HG02623 (cell line): Measurements from ENCODE around the gene SLC9A9.
"Not testable (repeated sequence)": the region's sequence is repeated elsewhere in the genome, so short reads cannot be mapped to it uniquely, and the experiment has no call there.

ENCODE experiments used
- ATAC-seq: cut with Tn5 transposase; IDR thresholded peaks from one replicate; pipeline ENCODE4 v1.9.1; 2021; ENCODE audit warnings: moderate library complexity; ENCODE audit not compliant: unreplicated experiment

The SLC9A9 gene

DNA sequence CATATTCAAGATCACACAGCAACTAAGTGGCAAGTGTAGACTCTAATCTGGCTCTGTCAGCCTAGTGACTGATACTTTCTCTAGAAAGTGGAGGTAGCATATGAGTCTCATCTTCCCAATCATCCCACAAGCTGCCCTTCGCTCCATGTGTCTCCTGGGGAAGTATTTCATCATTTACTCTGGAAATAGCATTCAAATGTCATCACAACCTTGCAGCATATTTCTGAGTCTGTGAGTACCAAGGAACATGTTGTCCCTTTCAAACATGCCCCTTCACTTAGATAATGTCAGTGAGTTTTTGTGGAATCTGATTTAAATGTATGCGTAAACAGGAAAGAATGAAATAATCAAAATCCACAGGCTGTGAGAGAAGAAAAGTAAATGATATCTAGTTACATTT, 322.9 kb downstream of the SLC9A9 start:
- no peak for ATAC-seq

DNA sequence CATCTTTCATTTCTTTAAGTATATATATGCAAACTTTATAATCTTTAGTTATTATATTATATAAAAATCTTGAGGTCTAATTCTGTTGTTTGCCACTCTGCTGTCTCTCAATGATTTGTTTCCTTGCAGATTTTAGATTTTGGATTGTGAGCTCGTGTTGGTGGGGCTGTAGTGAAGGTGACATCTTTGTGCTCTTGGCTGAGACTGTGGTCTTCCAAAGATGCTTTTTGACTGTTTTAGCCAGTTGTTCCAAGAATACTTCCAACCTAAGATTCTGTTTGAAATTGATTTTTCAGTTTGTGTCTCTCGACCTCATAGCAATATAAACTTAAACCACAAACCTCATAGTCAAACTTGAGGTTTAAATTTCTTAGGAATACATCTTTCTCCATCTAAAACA, 326.5 kb downstream of the SLC9A9 start:
- ATAC-seq = no peak

DNA sequence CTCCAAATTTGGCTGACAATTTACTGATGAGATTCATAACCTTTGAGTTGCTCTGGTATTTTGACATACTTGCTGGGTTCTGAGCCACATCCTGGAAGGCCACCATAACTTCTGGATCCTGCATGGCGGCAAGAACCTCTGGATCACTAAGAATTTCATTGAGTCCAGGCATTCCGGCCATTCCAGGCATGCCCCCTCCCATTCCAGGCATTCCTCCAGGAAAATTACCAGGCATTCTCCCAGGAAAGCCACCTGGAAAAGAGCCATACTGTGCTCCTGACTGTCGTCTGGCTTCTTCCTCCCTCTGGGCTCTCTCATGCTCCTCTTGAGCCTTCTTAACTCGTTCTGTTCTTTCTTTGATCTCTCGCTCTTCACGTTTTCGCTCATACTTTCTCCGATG, 331.1 kb downstream of the SLC9A9 start:
- not testable (repeated sequence) for ATAC-seq

DNA sequence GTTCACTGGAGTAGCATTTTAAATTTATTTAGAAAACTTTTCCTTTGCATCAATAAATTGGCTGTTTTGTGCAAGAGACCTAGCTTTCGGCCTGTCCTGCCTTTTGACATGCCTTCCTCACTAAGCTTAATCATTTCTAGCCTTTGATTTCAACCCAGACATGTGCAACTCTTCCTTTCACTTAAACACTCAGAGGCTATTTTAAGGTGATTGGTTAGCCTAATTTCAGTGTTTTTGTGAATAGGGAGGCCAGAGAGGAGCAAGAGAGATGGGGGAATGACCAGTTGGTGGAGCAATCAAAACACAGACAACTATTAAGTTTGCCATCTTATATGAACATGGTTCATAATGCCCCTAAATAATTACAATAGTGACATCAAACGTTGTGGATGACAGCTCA, 333.4 kb downstream of the SLC9A9 start:
- no peak for ATAC-seq

DNA sequence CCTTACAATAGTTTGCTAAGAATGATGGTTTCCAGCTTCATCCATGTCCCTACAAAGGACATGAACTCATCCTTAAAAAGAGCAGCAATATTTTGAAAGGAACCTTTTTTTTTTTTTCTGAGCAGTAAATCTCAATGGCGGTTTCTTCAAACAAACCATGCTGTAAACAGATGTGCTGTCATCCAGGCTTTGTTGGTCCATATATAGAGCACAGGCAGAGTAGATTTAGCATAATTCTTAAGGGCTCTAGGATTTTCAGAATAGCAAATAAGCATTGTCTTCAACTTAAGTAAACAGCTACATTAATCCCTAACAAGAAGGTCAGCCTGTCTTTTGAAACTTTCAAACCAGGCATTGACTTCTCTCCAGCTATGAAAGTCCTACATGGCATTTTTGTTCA, 334.2 kb downstream of the SLC9A9 start:
- no peak for ATAC-seq

DNA sequence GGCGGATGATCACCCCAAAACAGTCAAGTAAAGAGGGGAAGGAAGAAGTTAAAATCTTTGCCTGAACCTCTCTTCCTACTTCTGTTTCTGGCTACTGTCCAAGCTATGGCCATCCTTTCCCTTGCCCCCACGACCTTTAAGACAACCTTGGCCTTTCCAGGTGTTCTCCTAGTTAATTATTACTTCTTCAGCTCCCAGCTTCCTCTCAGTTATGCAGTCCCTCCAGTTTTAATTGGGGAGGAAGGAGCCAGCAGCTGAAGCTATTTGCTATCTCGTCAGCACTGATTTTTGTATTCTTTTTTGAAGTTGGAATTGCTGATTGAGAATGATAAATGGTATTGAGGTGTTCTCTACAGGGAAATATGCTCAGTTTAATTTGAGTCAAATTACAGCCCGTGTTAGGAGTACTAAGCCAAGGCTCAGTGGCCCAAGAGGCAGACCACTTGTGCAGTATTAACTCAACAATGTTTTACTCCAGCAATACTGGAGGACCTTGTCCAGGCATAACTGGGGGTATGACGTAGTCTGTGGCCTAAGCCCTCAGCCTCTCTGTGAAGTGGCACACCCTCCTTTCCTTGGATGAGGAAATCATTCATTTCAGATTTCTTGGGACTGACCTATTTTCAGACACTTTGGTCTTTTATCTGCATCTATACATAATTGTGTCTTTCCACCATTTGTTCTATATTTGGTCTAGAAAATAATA, 336.9 kb downstream of the SLC9A9 start:
- no peak for ATAC-seq

DNA sequence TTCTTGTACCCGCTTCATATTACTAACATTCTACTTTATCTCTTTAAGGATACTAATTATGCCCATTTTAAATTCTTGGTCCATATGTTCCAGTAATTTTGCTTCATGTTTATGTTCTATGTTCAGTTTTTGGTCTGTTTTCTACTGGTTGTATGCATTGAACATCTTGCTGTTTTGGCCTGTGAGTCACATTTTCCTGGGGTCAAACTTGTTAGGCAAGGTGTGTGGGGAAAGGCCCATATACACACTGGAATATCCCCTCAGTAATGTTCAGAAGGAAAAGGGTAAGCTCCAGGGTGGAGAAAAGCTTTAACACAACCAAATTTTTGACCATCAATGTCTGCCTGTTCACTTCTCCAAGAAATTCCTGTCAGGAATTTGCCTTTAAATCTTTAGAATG, 337.7 kb downstream of the SLC9A9 start:
- ATAC-seq = no peak

DNA sequence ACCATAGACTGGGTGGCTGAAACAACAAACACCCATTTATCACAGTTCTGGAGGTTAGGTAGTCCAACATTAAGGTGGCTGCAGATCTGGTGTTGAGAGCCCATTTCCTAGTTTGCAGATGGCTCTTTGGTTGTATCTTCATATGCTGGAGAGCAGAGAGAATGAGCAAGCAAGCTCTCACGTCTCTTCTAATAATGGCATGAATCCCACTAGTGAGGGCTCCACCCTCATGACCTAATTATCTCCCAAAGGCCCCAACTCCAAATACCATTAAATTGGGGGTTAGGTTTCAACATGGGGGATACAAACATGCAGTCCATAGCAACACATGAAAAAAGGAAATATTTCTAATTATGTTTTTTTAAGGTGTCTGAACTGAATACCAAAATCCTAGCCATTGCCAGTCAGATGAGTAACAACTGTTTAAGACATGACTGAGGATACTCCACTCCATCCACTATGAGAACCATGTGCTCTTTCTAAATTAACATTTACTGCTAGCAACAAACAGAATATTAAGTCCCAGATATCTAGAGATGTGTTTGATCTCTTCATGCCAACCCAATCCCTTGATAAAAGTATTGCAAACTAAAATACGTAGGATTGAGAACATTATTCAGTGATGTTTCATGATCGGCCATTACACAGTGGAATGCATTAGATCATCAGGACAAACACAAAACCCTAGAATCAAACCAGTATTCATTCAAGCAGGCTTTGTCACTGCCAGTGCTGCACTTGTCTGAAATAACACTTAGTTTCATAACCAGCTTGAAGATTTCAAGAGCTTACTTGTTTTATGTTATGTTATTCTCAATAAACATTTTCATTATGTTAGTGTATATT, 340.3 kb downstream of the SLC9A9 start:
- ATAC-seq = no peak

DNA sequence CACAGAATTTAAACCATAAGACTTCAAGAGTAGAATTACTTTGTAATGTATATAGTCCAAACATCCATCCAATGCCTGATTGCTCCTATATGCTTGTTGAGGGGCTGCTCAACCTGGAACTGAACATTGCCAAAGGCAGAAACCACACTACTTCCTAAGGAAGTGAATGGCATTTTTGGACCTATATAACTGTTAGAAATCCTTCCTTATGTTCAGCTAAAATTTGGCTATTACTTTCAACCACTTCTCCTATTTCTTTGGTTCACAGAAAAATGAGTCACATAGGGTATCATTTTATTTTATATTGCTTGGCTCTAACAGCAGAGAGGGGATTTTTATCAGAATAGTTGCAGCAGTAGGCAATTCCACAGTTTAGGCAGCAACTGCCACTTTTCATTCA, 342.1 kb downstream of the SLC9A9 start:
- ATAC-seq = no peak

DNA sequence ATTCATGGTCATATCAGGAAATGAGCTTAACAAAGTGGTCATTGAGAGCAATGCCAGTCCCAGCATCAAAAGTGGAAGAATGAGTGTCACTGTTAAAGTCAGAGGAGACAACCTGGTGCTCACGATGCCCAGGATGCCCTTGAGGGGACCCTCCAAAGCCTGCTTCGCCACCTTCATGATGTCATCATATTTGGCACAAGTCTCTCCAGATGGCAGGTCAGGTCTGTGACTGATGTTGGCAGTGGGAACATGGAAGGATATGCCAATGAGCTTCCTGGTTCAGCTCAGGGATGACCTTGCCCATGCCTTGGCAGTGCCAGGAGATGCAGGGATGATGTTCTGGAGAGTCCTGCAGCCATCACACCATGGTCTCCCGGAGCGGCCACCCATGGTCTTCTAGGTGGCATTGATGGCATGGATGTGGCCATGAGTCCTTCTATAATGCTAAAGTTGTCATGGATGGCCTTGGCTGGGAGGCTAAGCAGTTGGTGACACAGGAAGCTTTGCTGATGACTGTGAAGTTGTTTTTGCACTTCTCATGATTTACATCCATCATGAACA, 344.9 kb downstream of the SLC9A9 start:
- no peak for ATAC-seq

DNA sequence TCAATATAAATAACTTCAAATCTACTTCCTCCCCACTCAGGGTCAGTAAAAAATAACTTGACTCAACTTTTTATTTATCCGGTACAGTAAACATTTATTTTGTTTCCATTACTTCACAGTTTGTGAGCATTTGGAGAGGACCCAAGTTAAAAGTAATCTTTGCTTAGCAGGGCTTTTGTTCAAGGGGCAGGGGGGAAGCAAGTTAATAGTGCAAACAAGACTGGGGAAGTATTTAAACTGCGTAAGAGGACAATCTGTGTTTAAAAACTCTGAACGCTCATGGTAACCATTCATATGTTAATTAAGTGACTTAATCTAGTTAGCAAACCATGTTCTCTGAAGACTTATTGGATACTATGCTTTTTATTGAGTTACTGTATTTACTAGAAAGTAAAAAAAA, 346.2 kb downstream of the SLC9A9 start:
- ATAC-seq = no peak

DNA sequence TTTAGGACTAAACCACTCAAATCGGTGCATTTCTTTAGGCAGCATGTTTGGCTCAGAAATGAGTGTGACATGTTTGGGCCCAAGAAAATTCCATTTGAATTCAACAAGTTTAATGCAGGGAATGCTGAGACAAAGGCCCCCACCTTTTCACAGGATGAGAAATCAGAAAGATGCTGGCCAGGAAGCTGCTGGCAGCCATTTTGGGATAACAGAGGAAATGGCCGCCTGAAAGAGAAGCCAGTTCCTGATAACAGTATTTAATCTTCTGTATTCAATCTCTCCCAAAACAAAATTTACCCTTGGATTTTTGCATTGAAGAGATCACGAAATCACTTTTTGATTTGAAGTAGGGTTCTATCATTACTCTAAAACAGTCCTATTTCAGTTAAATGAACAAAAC, 350.9 kb downstream of the SLC9A9 start:
- ATAC-seq = no peak

DNA sequence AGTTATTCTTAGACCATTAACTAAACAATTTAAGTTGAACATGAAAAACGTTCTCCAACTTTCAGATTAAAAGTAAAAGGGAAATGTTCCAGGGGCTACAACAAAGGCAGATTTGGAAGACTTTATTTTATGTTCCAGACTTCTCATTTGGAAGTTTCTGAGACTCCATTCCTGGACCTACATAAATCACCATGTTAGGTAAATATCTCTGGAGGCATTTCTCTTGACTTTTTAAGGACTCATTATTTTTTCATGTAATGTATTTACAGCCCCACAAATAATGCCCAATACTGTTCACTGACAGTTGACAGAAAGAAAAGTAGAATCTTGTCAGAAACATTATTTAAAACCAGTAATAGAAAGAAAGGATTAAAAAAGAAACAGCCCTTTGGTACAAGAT, 352.1 kb downstream of the SLC9A9 start:
- ATAC-seq = no peak

DNA sequence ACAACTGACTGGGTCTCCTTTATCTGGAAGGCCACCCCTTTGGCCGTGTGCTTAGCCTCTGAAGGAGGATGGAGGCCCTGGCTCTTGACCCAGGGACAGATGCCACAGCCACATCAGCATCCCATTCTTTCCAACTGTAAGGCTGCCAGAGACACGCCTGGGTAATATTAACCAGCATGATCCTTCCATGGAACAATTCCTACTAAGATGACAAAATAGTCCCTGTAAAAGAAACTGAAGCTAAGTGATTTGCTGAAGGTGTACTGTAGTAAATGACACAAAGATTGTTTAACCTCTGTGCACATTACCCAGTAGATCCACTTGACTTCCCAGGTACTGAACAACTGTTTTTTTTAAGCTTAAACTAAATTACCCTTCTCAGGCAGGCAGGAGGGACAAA, 352.7 kb downstream of the SLC9A9 start:
- no peak for ATAC-seq

DNA sequence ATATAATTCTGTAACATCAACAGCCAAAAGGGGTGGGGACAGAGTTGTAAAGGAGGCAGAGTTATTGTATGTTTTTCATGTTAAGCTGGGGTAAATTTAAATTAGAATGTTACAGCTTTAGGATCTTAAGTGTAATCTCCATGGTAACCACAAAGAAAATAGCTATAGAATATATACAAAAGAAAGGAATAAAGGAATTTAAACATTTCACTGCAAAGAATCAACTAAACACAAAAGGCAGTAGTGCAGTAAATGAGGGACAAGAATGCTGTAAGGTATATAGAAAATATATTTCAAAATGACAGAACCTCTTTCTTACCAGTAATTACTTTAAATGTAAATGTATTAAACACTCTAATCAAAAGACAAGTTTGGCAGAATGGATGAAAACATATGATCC, 361.7 kb downstream of the SLC9A9 start:
- no peak for ATAC-seq

DNA sequence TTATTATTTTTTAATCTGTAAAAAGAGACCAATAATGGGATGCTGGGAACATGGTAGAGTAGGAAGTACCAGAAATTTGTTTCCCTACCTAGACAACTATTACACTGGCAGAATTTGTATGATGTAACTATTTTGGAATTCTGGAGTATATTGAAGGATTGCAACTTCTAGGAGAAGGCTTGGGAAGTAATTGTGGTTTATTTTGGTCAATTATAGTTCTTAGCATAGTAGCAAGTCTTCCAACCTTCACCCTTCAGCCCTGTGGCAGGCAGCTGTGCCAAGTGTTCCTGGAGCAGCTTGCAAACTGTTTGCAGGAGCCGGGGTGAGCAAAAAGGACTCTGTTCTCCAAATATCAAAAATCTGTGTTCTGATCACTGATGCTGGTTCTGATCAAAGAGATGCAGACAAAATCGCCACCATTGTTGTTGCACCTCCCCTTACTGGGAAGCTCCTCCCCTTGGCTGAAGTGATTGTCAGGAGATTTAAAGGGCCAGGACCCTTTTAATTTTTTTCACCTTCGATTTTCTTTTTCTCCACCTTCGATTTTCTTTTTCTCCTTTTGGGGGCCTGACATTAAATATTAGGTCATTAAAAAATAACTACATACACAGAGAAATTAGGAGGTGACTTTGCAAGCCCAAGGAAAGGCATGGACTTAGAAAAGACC, 363.3 kb downstream of the SLC9A9 start:
- ATAC-seq = no peak

DNA sequence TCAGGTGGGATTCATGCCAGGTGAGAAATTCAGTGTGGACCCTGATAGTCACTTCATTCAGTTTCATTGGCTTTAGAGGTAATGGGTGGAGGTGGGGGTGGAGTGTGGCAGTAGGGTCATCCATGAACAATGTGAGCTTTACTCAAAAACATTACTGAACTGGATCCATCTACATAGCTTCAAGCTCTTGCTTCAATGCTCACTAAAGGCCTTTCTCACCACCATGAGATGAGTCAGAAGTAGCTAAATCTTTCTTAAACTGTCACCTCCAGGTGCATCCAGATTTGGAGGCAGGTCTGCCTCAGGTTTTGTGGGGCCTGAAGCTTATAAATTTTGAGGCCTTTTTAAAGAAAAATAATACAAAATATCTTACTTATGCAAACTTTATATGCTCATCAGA, 365.1 kb downstream of the SLC9A9 start:
- ATAC-seq = no peak

DNA sequence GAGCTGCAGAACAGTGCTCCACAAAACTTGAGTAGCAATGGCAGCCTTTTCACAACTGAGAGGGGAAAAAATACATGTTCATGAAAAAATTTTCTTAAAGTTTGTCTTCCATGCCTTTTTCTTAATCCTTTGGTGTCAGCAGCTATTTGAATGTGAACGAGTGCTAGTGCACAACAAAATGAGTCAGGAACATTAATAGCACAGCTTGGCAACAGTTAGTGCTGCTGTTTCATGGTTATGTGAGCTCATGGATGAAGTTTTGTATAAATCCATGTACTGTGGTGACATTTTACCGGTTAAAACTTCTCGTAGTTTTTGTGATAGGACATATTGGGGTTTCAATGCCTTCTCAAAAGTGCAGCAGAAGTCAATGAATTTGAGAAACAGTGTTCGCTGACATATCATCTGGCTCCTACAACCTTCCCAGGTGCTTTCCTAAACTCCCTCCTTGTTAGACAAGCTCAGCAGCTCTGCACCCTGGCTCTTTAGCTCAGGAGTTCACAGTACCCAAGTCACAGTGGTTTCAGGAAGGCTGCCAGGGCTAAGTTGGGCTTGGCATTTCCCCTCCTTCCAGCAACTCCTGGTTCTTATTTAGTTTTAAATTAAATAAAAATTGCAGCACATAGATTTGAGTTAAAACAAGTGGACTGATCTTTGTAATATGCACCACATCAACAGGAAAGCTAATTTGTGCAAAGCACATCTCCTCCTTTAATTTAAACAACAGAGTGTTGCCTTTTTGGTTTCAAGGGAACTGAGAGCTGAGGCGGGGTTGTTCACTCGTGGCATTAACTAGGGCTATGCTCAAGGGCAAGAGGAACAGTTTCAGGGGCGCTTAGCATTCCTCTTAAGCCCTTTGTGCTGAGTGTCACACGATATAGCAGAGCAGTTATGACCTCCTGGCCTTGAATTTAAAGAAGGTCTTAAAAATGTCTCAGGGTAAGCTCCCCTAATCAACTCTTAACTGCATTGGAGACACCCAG, 365.9 kb downstream of the SLC9A9 start:
- no peak for ATAC-seq

DNA sequence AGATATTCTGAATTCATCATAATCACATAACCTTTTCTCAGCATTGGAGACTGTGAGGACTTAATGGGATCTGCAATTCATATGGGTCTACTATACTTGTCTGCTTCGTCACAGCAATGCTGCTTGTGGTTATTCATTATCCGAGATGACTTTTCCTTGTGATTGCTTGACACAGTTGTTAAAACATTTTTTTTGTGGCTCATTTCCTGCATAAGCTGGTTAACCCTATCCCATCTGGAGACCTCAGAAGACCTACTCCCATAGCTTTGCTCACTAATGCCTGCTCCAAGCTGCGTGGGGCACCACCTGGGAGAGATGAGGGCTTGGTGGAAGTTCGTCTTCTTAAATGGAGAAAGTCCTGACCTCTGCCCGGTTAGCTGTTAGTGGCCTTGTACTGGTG, 367.9 kb downstream of the SLC9A9 start:
- ATAC-seq = no peak

DNA sequence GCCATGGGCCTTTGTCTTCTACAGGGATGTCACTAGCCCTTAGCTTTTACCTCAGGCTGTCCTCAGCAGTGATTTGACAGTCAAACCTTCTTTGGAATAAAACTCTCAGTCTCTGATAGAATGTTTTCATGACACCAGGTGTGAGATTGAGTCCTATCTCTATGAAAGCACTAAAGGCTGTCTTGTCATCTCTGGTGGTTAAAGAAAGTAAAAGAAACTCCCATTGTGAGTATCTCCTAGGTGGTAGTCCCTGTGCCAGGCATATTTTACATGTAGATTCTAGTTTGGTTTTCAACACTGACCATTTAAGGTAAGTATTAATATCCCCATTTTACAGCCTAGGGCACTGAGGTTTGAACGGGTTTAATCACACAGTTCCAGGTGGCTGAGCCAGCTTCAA, 368.5 kb downstream of the SLC9A9 start:
- no peak for ATAC-seq
